ENCODE results near the gene C6orf89.
A peak's percentile ranks its signal among the peaks of the same experiment; 100 is the strongest.

The C6orf89 gene

DNA sequence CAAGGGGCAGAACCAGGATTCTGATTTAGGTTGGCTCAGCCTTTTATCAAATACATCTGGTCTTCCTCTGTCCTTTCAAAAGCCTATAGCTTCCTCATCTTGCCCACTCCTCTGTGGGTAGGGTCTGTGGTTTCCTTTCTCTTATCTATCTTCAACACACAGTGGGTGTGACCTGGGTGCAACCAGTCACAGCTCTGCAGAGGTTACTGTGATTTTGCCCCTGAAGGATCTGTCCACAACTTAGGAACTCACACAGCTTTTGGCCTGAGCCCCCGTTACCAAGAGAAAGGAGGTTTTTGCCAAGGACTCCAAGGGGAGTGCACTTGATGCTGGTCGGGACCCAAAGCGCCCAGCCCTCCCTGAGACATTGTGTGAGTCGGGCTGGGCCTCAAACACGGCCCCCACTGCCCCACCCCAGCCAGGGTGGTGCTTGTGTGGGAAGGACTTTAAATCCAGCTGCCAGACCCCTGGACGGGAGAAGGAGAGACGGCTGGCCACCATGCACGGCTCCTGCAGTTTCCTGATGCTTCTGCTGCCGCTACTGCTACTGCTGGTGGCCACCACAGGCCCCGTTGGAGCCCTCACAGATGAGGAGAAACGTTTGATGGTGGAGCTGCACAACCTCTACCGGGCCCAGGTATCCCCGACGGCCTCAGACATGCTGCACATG is 68.6 kb downstream of the C6orf89 start, which contains the start of gene PI16:
TSS of gene PI16 (plus strand) at position 477 of the 670 bp plus-strand sequence. CDS start at position 500, 23 bp downstream.
- DNase-seq: peak; percentile 55

DNA sequence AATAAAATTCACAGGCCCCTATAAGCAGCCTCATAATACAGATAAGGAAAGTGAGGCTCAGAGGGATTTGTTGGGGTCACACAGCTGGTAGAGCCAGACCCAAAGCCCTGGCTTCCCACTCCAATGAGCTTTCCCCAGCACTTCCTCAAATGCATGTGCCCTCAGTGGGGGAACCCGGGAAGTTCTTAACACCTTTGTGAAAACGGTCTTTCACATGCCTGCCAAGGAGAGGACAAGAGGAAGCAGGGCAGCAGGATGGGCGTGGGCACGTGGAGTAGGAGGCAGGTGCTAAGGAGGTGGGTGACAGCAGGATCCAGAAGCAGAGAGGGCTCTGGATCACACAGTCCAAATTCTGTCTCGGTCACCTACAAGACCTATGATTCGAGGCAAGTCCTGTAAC is 69.4 kb downstream of the C6orf89 start:
- peak; percentile 56 for DNase-seq

DNA sequence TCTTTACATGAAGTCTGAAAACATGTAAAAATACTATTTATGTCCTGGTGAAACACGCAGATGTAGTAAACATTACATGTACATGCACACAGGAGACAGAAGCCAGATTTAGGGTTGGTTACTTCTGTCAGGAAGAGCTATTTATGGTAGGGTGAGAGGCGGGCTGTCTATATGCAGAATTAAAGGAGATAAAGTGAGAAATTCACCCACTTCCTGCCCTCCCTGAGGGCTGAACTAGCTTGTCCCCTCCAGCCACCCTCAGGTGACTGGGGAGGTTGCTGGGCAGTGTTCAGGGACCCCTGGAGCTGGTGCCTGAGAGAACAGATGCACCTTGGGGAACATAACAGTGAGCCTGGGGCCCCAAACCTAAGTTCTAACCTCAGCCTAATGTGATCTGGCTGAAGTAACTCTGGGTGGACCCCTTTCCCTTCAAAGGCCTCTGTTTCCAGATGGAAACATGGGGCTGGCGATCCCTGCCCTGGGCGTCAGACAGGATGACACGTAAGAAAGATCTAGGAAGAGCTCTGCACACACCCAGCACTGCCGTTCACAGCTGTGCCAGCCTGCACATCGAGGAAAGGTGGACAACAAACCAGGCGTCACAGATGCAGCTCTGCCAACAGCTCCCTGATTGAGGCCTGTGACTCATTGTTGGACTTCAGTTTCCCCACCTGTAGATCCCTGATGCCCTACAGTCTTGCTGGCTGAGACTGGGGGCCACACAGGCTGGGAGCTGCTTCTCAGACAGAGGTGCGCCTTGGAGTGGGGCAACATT is 70.1 kb downstream of the C6orf89 start:
- DNase-seq: peak; percentile 57

DNA sequence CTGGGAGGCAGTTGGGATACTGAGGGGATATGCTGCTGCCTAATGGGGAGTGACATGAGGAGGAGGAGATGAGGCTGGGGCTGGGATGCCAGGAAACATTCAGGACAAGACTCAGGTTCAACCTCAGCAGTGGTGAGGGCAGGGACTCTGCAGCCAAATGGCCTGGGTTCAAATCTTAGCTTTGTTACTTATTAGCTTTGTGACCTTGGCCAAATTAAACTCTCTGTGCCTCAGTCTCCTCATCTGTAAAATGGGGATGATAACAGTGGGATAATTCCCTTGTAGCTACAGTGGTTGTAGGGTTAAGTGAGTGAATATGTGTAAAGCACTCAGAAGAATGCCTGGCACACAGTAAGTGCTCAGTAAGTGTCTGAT is 70.7 kb downstream of the C6orf89 start:
- no peak for DNase-seq

DNA sequence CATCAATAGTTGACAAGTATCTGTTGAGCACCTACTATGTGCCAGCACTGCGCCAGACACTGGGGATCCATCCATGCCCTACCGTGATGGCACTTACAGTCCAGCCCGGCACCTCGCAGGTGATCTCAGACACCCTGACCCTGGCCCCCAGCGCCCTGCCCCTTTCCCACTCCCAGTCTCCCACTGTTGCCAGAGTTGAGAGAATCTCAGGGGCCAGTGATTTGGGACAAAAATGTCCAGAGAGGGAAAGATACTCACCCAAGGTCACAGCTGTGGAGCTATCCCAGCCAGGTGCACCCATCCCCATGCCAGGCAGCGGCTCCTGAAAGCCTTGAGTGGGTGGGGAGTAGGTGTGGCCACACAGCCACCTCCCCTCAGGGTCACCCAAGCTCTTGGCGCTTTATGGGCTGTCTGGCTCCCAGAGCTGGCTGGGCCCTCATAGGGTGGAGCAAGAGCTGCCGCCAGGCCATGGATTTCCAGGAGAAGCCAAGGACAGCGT is 72.1 kb downstream of the C6orf89 start:
- DNase-seq: no peak

DNA sequence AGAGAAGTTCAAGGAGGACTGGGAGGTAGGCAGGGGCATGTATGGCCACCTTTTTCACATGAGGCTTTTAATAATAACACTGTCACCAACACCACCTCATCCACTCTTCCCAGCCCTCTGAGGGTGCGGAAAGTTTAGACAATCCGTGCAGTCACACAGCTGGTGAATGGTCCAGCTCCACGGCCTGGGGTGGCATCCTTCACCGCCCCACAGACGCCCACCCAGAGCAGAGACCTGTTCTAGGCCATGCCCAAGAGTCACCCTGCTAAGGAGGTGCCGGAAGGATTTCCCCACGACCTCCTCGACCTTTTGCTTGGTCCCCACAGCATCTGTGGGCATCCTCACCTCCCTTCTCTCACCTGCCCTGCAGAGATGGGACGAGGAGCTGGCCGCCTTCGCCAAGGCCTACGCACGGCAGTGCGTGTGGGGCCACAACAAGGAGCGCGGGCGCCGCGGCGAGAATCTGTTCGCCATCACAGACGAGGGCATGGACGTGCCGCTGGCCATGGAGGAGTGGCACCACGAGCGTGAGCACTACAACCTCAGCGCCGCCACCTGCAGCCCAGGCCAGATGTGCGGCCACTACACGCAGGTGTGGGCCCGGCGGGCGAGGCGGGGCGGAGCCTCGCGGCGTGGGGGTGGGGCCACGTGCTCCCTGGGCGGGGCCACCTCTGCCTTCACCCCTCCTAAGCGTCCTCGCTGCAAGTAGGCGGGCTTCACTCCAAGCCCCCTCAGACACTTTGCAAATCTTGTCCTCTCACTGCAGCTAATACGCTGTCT is 73.2 kb downstream of the C6orf89 start:
- no peak for DNase-seq

DNA sequence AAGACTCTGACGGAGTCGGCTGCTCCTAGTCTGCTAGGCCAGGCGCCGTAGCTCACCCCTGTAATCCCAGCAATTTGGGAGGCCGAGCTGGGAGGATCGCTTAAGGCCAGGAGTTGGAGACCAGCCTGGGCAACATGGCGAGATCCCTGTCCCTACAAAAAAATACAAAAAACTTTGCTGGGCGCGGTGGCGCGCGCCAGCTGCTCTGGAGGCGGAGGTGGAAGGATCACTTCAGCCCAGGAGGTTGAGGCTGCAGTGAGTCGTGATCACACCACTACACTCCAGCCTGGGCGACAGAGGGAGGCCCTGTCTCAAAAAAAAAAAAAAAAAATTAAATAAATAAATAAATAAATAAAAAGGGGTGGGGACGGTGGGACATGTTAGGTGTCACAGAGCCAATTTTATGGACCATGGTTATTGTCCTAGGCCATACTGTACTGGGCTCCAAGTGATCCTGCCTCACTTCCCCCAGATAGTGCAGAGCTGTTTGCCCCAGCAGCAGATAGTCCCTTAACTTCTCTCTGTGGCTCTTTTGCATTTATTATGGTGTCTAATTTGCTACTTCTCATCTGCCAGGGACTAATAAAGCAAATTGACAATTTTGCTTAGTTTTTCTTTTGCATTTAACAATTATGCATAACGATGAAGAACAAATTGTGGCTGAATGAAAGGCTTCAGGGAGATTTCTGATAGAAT is 74.0 kb downstream of the C6orf89 start:
- DNase-seq: no peak

DNA sequence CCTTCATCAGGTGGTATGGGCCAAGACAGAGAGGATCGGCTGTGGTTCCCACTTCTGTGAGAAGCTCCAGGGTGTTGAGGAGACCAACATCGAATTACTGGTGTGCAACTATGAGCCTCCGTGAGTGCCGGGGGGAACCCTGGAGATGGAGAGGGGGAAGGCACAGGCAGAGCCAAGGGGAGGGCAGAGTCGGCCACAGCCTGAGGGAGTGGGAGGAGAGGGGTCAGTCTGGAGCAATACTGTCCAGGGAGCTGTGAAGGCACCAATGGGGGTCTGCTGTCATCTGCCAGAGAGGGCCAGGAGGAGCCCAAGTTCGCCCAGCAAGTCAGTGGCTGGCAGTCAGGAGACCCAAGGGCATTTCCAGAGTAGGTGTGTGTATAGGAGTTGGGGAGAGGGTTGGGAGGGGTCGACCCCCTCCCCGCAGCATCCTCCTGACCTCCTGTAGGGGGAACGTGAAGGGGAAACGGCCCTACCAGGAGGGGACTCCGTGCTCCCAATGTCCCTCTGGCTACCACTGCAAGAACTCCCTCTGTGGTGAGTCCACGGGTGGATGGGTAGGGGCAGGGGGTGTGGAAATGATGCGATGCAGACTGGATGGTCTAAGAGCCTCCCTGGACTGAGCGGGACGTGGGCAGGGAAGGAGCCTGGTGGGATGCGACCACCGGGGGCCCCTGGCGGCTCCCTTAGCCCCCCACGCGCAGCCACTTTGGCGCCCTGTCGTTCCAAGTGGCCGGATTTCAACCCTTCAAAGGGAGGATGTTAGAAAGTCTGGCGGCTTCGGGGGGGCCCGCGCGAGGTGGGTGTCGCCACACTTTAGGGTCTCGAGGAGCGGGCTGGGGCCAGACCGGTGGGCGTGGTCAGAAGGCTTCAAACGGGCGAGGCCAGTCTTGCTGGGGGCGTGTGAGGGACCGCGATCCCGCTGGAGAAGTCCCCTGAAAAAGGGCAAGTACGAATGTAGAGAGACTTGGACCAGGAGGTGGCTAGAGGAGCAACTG is 76.0 kb downstream of the C6orf89 start:
- DNase-seq: no peak

DNA sequence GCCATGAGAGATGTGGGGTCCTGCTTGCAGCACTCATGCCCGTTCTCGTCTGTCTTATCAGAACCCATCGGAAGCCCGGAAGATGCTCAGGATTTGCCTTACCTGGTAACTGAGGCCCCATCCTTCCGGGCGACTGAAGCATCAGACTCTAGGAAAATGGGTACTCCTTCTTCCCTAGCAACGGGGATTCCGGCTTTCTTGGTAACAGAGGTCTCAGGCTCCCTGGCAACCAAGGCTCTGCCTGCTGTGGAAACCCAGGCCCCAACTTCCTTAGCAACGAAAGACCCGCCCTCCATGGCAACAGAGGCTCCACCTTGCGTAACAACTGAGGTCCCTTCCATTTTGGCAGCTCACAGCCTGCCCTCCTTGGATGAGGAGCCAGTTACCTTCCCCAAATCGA is 77.1 kb downstream of the C6orf89 start:
- peak; percentile 84 for DNase-seq

DNA sequence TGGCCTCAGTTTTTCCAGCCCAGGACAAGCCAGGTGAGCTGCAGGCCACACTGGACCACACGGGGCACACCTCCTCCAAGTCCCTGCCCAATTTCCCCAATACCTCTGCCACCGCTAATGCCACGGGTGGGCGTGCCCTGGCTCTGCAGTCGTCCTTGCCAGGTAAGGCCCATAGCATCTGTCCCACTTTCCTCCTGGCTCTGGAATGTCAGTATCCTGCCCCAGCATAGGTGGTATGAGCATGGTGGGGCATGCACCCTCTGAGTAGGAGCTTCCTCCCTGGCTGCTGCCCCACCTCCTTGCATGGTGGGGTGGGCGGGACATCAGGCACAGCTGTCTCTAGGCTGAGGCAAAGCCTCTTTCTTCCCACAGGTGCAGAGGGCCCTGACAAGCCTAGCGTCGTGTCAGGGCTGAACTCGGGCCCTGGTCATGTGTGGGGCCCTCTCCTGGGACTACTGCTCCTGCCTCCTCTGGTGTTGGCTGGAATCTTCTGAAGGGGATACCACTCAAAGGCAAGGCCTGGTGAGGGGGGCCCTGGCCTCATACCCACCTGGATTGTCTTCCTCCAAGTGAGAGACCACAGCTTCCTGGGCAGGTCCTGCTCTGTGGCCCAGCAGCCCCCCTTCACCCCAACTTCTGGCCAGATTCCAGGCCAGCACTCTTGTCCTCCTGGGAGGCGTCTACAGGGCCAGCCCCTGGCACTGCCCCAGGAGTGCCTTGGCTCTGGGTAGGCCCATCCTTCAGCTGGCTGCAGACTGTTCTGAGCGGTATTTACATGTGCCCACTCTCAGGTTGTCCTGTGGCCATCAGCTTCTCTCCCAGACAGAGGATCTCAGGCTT is 77.9 kb downstream of the C6orf89 start:
- DNase-seq: no peak

DNA sequence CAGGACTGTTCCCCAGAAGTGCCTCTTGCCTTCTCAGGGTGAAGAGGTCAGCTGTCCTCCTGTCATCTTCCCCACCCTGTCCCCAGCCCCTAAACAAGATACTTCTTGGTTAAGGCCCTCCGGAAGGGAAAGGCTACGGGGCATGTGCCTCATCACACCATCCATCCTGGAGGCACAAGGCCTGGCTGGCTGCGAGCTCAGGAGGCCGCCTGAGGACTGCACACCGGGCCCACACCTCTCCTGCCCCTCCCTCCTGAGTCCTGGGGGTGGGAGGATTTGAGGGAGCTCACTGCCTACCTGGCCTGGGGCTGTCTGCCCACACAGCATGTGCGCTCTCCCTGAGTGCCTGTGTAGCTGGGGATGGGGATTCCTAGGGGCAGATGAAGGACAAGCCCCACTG is 78.6 kb downstream of the C6orf89 start:
- DNase-seq: no peak

DNA sequence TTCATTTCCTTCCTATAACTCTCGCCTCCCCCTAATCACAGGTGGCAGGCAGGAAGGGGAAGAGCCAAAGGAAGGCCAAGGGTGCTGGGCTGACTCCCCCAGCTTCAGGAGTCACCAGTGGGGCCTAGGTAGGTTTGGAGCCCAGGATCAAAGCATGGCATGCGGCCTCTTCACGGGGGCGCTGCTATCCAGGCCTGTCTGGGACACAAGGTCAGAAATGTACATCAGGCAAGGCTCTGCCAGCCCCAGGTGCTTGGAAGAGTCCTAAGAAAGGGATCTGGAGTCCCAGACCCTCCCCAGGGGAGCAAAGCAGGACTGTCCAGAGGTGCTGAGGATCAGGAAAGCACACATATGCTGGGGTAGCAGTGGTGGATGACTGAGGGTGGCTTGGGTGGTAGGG is 79.2 kb downstream of the C6orf89 start:
- DNase-seq: no peak

DNA sequence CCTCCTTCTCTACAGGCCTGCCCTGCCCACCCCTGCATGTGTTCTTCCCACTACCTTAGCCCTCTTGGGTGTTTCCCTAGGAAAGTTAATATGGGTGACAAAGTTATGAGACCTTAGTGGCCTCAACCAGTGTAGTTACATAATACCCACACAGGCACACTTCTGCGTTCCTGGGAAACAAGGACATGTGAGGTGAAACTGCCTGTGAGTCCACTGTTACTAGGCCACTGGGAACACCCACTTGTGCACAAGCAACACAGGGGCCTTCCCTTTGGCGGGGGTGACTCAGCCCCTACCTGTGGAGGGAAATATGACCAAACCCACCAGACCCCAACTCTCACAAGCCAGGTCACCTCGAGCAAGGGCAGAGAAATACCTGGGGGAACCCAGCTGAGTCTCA is 81.5 kb downstream of the C6orf89 start:
- DNase-seq: no peak

DNA sequence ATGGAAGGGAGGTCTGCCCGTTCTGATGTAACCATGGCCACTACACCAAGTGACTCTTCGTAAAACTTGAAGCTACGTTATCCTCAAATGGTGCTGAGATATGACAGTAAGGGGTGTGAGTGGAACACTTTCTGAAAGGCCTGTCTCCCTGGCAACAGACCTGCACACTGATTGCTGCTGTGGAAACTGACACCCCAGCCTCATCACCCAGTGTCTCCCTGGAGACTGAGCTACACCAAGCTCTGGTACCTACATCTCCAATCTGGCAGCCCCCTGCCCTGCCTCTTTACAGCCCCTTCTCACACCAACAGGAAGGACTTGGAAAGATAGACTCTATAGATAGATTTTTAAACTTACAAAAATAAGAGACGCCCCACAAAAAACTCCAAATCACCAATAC is 82.0 kb downstream of the C6orf89 start:
- no peak for DNase-seq

DNA sequence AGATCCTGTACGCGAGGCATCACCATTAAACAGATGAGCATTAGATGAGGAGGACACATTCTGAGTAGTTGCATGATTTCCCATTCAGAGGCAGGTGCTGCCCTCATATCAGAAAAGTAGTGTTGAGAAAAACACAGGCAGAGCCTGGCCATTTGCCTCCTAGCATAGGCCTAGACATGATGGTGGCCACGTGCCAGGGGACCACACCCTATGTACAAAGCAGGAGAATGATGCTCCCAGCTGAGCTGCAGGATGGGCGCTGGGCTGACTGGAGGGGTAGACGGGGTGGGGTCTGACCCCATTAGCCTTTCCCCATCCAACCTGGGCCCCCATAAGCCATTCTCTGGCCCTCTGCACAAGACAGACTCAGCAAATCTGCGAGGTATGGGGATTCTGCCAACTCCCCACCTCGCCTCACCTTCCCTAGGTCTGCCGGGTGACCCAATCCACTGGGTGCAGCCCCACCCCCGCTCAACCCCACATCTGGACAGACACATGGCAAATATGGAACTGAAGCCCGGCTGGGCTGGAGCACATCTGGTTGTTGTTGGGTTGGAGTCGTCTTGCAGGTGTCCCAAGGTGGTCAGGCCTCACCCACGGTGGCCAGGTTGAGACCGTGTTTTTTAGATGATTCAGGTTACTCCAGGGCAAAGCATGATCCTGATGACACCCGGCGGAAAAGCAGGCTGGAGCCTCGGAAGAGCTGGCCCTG is 82.7 kb downstream of the C6orf89 start:
- no peak for DNase-seq

DNA sequence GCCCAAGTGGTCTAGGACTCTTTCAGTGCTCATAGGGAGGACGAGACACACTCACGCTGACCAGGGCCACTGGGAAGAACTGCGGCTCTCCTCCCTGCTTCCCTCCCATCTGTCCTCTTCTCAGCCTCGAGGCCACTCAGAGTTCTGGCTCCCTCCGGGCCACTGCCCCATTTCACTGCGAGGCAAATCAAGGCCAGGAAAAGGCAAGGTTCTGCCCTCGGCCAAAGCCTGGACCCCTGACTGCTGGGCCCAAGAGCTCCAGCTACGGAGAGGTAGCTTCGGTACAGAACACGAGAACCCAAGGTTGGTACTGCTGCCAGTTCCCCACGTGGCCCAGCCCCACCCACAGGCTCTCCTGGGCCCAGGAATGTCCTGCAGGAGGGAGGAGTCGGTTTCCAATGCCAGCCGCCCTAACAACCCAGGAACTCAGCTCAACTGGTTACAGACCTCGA is 83.5 kb downstream of the C6orf89 start:
- no peak for DNase-seq

DNA sequence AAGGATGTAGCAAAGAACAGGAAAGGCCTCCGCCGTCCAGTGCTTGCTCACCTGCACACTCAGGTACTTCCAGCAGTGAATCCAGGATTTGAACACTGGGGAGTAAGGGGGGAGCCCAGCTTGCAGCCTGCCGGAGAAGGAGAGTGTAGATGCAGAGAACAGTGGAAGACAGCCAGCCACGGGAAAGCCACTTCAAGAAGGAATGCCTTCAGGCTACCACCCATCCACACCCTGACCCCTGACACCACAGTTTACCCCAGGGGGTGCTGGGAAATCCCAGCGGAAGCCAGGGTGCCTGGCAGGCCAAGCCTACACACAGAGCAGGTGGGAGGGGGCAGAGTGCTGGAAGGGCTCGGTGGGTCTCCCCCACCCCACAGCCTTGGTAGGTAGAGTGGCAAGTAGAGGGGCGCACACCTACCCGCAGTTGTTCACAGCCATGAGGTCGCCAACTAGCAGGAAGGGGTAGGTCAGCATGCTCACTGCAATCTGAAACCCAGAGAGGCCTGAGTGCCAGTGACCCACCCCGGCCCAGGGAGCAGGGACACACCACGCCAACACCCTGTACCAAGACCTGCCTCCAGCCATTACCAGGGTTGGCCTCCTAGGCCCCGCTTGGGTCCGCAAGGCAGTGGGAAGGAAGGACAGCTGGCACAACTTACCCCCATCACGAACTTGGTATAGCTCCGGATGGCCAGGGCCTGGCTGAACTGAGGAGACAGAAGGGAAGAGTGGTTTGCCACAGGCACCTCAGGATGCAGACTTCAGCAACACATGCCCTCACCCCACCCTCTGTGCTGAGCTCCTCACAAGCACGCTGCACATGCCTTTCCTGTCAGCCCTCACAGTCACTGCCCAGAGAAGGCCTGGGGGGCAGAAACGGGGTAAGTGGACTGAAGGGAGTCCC is 84.5 kb downstream of the C6orf89 start:
- DNase-seq: no peak
